Neural progenitor cell (in vitro differentiated cells): ENCODE results near the gene RALGAPA1.
"Not testable (repeated sequence)": the region's sequence is repeated elsewhere in the genome, so short reads cannot be mapped to it uniquely, and the experiment has no call there.

Experiments used
- EZH2 ChIP-seq: fragments of 200-600 bp; sonication (generic); IDR thresholded peaks from 2 replicates; pipeline ENCODE4 v1.6.1; 2017; ENCODE audit warnings: antibody characterized with exemption, mild to moderate bottlenecking, moderate library complexity
- EZH2phosphoT487 ChIP-seq: fragments of 200-600 bp; sonication (generic); IDR thresholded peaks from 2 replicates; pipeline ENCODE4 v1.6.1; 2017; ENCODE audit warnings: antibody characterized with exemption
- TF ChIP-seq, protein P1 (sequence below): fragments of 200-600 bp; sonication (generic); IDR thresholded peaks from 2 replicates; pipeline ENCODE4 v1.5.1; 2017; ENCODE audit warnings: antibody characterized with exemption, mild to moderate bottlenecking

DNA sequence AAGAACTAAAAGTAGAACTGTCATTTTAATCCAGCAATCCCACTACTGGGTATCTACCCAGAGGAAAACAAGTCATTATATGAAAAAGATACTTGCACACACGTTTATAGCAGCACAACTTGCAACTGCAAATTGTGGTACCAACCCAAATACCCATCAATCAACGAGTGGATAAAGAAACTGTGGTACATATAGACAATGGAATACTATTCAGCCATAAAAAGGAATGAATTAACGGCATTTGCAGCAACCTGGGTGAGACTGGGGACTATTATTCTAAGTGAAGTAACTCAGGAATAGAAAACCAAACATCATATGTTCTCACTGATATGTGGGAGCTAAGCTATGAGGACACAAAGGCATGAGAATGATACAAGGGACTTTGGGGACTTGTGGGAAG lies 73.9 kb downstream of the RALGAPA1 start:
- TF ChIP-seq, protein P1, sequence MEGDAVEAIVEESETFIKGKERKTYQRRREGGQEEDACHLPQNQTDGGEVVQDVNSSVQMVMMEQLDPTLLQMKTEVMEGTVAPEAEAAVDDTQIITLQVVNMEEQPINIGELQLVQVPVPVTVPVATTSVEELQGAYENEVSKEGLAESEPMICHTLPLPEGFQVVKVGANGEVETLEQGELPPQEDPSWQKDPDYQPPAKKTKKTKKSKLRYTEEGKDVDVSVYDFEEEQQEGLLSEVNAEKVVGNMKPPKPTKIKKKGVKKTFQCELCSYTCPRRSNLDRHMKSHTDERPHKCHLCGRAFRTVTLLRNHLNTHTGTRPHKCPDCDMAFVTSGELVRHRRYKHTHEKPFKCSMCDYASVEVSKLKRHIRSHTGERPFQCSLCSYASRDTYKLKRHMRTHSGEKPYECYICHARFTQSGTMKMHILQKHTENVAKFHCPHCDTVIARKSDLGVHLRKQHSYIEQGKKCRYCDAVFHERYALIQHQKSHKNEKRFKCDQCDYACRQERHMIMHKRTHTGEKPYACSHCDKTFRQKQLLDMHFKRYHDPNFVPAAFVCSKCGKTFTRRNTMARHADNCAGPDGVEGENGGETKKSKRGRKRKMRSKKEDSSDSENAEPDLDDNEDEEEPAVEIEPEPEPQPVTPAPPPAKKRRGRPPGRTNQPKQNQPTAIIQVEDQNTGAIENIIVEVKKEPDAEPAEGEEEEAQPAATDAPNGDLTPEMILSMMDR = not testable (repeated sequence)
- TF ChIP-seq EZH2phosphoT487, EZH2: not testable (repeated sequence)
